Chondrocyte (in vitro differentiated cells): Measurements from ENCODE around the gene CACNA1B. TPM values are rescaled to one million over a fixed set of nuclear protein-coding genes. Genes with fewer than 3 reads are reported as not detected.
"Not testable (repeated sequence)": the region's sequence is repeated elsewhere in the genome, so short reads cannot be mapped to it uniquely, and the experiment has no call there.

ENCODE experiments used
- DNase-seq: peaks from one replicate; pipeline ENCODE4 v3.0.0; 2021; ENCODE audit warnings: mixed read lengths, low spot score
- H3K27ac Mint-ChIP-seq: one replicate; pipeline ENCODE4 v1.8.0; 2021; ENCODE audit warnings: mild to moderate bottlenecking, moderate library complexity, mixed read lengths; ENCODE audit not compliant: unreplicated experiment
- H3K27me3 Mint-ChIP-seq: 2 replicates; pipeline ENCODE4 v1.8.0; 2021; ENCODE audit warnings: low read depth, mixed read lengths
- H3K36me3 Mint-ChIP-seq: 2 replicates; pipeline ENCODE4 v1.8.0; 2021; ENCODE audit warnings: low read depth, mixed read lengths
- H3K4me1 Mint-ChIP-seq: 2 replicates; pipeline ENCODE4 v1.8.0; 2021; ENCODE audit warnings: low read depth, mild to moderate bottlenecking, mixed read lengths
- H3K4me3 Mint-ChIP-seq: one replicate; pipeline ENCODE4 v1.8.0; 2021; ENCODE audit warnings: mild to moderate bottlenecking, moderate library complexity, mixed read lengths; ENCODE audit not compliant: unreplicated experiment
- H3K9me3 Mint-ChIP-seq: 2 replicates; pipeline ENCODE4 v1.8.0; 2021; ENCODE audit warnings: low read depth, mixed read lengths
- CTCF ChIP-seq: fragments of 200-600 bp; sonication (generic); IDR thresholded peaks from 2 replicates; pipeline ENCODE4 v1.5.0; 2021; ENCODE audit warnings: antibody characterized with exemption, mild to moderate bottlenecking, moderate library complexity
- total RNA-seq: library from RNA; stranded (reverse); gene quantifications from 3 replicates; pipeline ENCODE4 v1.2.1, GENCODE V29; 2021

CACNA1B gene
- total RNA-seq, 1 donor from 2014 or later: 3.7 TPM

GRCh38 chr9:138014563-138014945 is 137.0 kb downstream of the CACNA1B start:
- Mint-ChIP-seq H3K27me3 (peaks cover 20% of the 10 kb centered on the region), H3K4me3 (no peak overlapping the region), H3K9me3 (no peaks in the 10 kb centered on the region), H3K4me1 (no peaks in the 10 kb centered on the region), H3K27ac (no peak overlapping the region), H3K36me3 (no peaks in the 10 kb centered on the region)
- DNase-seq: no peak
- no peak for TF ChIP-seq CTCF

- Mint-ChIP-seq H3K27me3 (peaks cover 21% of the 10 kb centered on the region), H3K4me1 (no peaks in the 10 kb centered on the region), H3K27ac (no peak overlapping the region), H3K36me3 (no peaks in the 10 kb centered on the region), H3K4me3 (no peak overlapping the region), H3K9me3 (no peaks in the 10 kb centered on the region)
- no peak for TF ChIP-seq CTCF
- DNase-seq: no peak
Measured at GRCh38 chr9:138015021-138015829, 137.6 kb downstream of the CACNA1B start.

- TF ChIP-seq CTCF: no peak
- H3K4me3 Mint-ChIP-seq: no peak overlapping the region
- H3K27ac Mint-ChIP-seq: no peak overlapping the region
- no peak for DNase-seq
- H3K4me1 Mint-ChIP-seq: no peaks in the 10 kb centered on the region
- H3K9me3 Mint-ChIP-seq: no peaks in the 10 kb centered on the region
- H3K36me3 Mint-ChIP-seq: no peaks in the 10 kb centered on the region
- H3K27me3 Mint-ChIP-seq: peaks cover 20% of the 10 kb centered on the region
Measured at GRCh38 chr9:138016406-138017187, 139.0 kb downstream of the CACNA1B start.

GRCh38 chr9:138017200-138017599 is 139.6 kb downstream of the CACNA1B start:
- Mint-ChIP-seq H3K36me3 (no peaks in the 10 kb centered on the region), H3K4me1 (no peaks in the 10 kb centered on the region), H3K4me3 (no peak overlapping the region), H3K9me3 (no peaks in the 10 kb centered on the region), H3K27ac (no peak overlapping the region), H3K27me3 (peaks cover 19% of the 10 kb centered on the region)
- no peak for TF ChIP-seq CTCF
- DNase-seq: no peak

GRCh38 chr9:138019514-138019913 is 141.9 kb downstream of the CACNA1B start:
- H3K9me3 Mint-ChIP-seq, H3K27ac Mint-ChIP-seq, DNase-seq, H3K36me3 Mint-ChIP-seq, H3K4me3 Mint-ChIP-seq, H3K4me1 Mint-ChIP-seq: not testable (repeated sequence)
- H3K27me3 Mint-ChIP-seq: peaks cover 24% of the 10 kb centered on the region
